Measurements from ENCODE around the gene UBALD2.

DNA sequence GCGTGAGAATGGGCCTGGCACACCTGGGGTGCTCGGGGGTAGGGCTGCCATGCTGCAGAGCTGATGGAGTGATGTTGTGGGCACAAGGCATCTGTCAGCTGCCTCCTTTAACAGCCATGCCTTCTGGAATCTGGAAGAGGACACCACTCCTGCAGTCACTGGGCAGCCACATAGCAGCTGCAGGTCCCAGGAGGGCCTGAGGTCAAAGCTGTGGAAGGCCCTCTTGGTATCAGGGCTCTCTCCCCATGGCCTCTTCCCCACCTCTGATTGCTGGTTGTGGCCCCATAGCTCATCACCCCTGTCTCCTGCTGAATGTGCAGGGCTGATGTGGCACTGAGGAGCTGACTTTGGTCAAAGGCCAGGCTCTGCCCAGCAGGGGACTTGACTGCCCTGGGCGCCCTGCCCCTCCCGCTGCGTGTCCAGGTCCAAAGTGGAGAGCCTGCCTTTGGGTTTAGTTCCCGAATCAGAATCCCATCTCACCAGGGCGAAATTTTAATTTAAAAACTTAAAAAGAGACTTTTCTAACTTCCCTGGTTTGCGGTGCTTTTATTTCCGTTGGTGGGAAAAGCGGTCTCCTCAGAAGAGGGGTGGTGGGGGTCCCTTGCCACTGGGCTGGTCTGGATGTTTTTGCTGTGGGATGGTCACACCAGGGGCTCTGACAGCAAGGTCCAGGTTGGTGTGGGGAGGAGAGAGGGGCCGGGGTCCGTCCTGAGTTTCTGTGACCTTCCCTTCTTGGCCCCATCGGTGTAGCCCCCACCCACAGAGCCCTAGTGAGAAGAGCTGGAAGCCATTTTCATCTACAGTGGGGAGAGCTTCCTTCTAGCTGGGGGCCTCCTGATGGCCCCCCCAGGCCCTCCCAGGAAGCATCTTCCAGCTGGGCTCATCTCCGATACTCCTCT is 5.9 kb downstream of the UBALD2 start:
- TF ChIP-seq CTCF (IDR thresholded peaks at IDR 0.05) (no peak), POLR2A (IDR thresholded peaks at IDR 0.05) (no peak)
